Peyer's patch (tissue), 4 donors: Measurements from ENCODE around the gene CCDC190. TPM values are rescaled to one million over a fixed set of nuclear protein-coding genes. Genes with fewer than 3 reads are reported as not detected.

Experiments used
- DNase-seq, 3 donors: peaks; one replicate each; pipeline ENCODE4 v3.0.0-alpha.2; 2017 to 2019
- H3K27ac ChIP-seq, 4 donors: fragments of 200-600 bp; sonication (generic); one replicate each; pipeline ENCODE4 v1.5.1; 2016 to 2019
- H3K27me3 ChIP-seq, 2 donors: fragments of 200-600 bp; sonication (generic); one replicate each; pipeline ENCODE4 v1.5.1; 2019
- H3K36me3 ChIP-seq, 3 donors: fragments of 200-600 bp; sonication (generic); one replicate each; pipeline ENCODE4 v1.5.1; 2016 to 2019
- H3K4me1 ChIP-seq, 4 donors: fragments of 200-600 bp; sonication (generic); one replicate each; pipeline ENCODE4 v1.5.1; 2016 to 2019
- H3K4me3 ChIP-seq, 4 donors: fragments of 200-600 bp; sonication (generic); 1 replicate in 3 of 4; 2 replicates in 1 of 4; pipeline ENCODE4 v1.5.1; 2016 to 2019; ENCODE audit warnings: mild to moderate bottlenecking in 1 of 4
- H3K9me3 ChIP-seq, 4 donors: fragments of 200-600 bp; sonication (generic); one replicate each; pipeline ENCODE4 v1.5.1; 2016 to 2019; ENCODE audit warnings: mild to moderate bottlenecking in 1 of 4
- CTCF ChIP-seq, 6 experiments: fragments of 450-650 bp in 4 of 6; fragments of 200-600 bp in 2 of 6; sonication (generic) in 1 of 6; IDR thresholded peaks; one replicate each; pipeline ENCODE4 v1.5.1; 2017 to 2019; ENCODE audit warnings: antibody characterized with exemption in 6 of 6, mild to moderate bottlenecking in 3 of 6, moderate library complexity in 1 of 6
- POLR2A ChIP-seq, 2 donors: fragments of 450-650 bp; IDR thresholded peaks; one replicate each; pipeline ENCODE4 v1.5.1; 2017; ENCODE audit warnings: antibody characterized with exemption in 2 of 2, mild to moderate bottlenecking in 2 of 2, moderate library complexity in 2 of 2
- total RNA-seq, 4 donors: library from RNA; depleted of rRNA; stranded (reverse); fragments of >200 nt; gene quantifications; one replicate each; pipeline ENCODE4 v1.1.0, GENCODE V29; 2016

CCDC190 gene
- total RNA-seq, 4 donors from 2014 or later, result not detected

DNA sequence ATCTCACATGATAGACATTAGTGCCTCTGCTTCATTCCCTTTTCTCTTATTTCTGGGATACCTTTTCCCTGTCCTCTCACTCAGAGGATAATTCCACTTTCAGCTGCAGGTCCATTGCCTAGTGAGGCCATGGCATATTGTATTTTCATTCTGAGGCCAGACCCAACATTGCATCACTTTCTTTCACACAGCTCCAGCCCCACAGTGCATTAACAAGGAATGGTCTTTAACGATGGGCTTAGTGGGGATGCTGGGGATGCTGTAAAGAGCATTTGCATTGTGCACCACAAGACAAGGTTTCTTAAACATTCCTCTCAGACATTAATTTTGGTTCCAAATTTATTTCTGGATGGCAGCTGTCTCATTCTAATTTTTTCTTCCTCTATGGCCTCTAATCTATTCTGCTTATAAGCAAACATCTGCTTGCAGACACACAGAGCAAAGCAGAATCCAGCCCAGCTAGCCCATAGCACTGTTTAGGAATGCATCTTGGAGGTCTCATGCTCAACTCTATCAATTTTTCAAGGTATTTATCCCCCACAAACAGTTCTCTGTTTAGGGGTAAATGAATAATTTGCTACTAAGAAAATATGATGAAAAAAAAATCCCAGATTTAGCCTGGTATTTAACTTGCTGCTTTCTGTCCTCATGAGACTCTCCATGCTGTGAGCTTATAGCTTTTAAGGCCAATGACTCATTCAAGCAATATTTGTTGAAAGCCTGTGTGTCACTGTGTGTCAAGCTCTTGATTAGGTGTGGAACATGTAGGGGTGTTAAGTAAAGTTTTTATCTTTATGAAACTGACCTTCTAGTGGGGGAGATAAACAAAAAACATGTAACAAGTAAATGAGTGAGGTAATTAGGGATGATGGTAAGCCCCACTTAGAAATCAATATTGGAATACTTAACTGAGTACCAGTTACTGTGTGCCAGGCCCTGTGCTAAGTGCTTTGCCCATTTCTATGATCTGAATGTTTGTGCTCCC is 44.5 kb upstream of the CCDC190 start:
- Histone ChIP-seq H3K4me1 (no peaks in the 10 kb centered on the region), H3K4me3 (no peak overlapping the region), H3K27me3 (no peaks in the 10 kb centered on the region), H3K36me3 (no peaks in the 10 kb centered on the region), H3K9me3 (no peaks in the 10 kb centered on the region), H3K27ac (no peak overlapping the region)
- no peak for DNase-seq
- TF ChIP-seq POLR2A (IDR thresholded peaks at IDR 0.05) (no peak), CTCF (IDR thresholded peaks at IDR 0.05) (no peak)

GRCh38 chr1:162904579-162904978 is 43.6 kb upstream of the CCDC190 start:
- TF ChIP-seq POLR2A (IDR thresholded peaks at IDR 0.05) (no peak), CTCF (IDR thresholded peaks at IDR 0.05) (no peak)
- Histone ChIP-seq H3K27me3 (no peaks in the 10 kb centered on the region), H3K4me3 (no peak overlapping the region), H3K4me1 (no peaks in the 10 kb centered on the region), H3K36me3 (no peaks in the 10 kb centered on the region), H3K27ac (no peak overlapping the region), H3K9me3 (no peaks in the 10 kb centered on the region)
- DNase-seq, result no peak

- no peaks in the 10 kb centered on the region for H3K4me1 ChIP-seq
- no peak overlapping the region for H3K27ac ChIP-seq
- TF ChIP-seq POLR2A (IDR thresholded peaks at IDR 0.05), result no peak
- TF ChIP-seq CTCF (IDR thresholded peaks at IDR 0.05), result no peak
- no peaks in the 10 kb centered on the region for H3K9me3 ChIP-seq
- no peaks in the 10 kb centered on the region for H3K36me3 ChIP-seq
- no peak for DNase-seq
- no peak overlapping the region for H3K4me3 ChIP-seq
- no peaks in the 10 kb centered on the region for H3K27me3 ChIP-seq
Measured at GRCh38 chr1:162904023-162904422, 43.0 kb upstream of the CCDC190 start.

DNA sequence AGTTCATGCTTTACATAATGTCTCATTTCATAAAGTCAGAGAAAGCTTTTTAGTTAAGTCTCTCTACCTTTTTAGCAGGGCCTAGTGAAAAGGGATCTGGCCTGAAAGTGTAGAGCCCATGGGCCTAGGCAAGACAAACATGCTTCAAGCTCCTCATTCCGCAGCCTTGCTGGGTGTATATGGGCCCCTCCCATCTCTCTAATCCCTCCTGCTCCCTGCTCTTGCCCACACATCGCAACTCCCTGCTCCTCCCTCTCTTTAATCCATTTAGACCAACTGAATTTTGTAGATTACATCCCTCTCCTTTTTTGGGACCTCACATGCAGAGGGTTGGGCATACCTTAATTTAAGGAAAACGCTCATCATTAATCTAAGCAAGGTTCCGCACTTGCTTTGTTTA is 42.3 kb upstream of the CCDC190 start:
- no peaks in the 10 kb centered on the region for H3K36me3 ChIP-seq
- no peaks in the 10 kb centered on the region for H3K27me3 ChIP-seq
- H3K27ac ChIP-seq, result no peak overlapping the region
- H3K4me3 ChIP-seq, result no peak overlapping the region
- no peaks in the 10 kb centered on the region for H3K4me1 ChIP-seq
- DNase-seq, result no peak
- no peaks in the 10 kb centered on the region for H3K9me3 ChIP-seq
- no peak for TF ChIP-seq CTCF (IDR thresholded peaks at IDR 0.05)
- TF ChIP-seq POLR2A (IDR thresholded peaks at IDR 0.05), result no peak

DNA sequence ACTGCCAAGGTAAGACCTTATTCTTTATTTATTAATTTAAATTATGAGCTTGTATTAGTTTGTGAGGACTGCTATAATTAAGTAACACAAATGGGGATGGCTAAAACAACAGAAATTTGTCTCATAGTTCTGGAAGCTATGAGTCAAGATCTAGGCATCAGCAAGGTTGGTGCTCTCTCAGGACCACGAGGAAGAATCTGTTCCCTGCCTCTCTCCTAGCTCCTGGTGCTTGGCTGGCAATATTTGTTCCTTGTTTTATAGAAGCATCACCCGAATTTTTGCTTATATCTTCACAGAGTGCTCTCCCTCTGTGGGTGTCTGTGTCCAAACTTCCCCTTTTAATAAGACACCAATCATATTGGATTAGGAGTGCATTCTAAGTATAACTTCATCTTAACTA is 41.4 kb upstream of the CCDC190 start:
- no peak for DNase-seq
- TF ChIP-seq CTCF (IDR thresholded peaks at IDR 0.05), result no peak
- TF ChIP-seq POLR2A (IDR thresholded peaks at IDR 0.05), result no peak
- H3K4me1 ChIP-seq, result no peaks in the 10 kb centered on the region
- H3K4me3 ChIP-seq, result no peak overlapping the region
- no peaks in the 10 kb centered on the region for H3K27me3 ChIP-seq
- H3K27ac ChIP-seq, result no peak overlapping the region
- no peaks in the 10 kb centered on the region for H3K36me3 ChIP-seq
- no peaks in the 10 kb centered on the region for H3K9me3 ChIP-seq
